Coronary artery (tissue), 2 donors: Measurements from ENCODE around the gene BNC1.

Source experiments
- DNase-seq: peaks from one replicate; pipeline ENCODE4 v3.0.0-alpha.2; 2017; ENCODE audit warnings: low spot score
- H3K27ac ChIP-seq, 2 donors: fragments of 200-600 bp; sonication (generic); one replicate each; pipeline ENCODE4 v1.5.1; 2016 to 2019
- H3K4me3 ChIP-seq: fragments of 200-600 bp; sonication (generic); 2 replicates; pipeline ENCODE4 v1.5.1; 2016; ENCODE audit warnings: mild to moderate bottlenecking, moderate library complexity
- CTCF ChIP-seq: fragments of 200-600 bp; sonication (generic); IDR thresholded peaks from one replicate; pipeline ENCODE4 v1.5.1; 2019; ENCODE audit warnings: antibody characterized with exemption

BNC1 gene

GRCh38 chr15:83293201-83293600 is 8.7 kb upstream of the BNC1 start:
- H3K27ac ChIP-seq = no peak overlapping the region
- no peak for DNase-seq
- no peak for TF ChIP-seq CTCF
- no peak overlapping the region for H3K4me3 ChIP-seq

GRCh38 chr15:83292317-83292716 is 7.9 kb upstream of the BNC1 start:
- TF ChIP-seq CTCF = no peak
- no peak for DNase-seq
- no peak overlapping the region for H3K4me3 ChIP-seq
- no peak overlapping the region for H3K27ac ChIP-seq

- TF ChIP-seq CTCF = no peak
- DNase-seq = no peak
- no peak overlapping the region for H3K27ac ChIP-seq
Measured at GRCh38 chr15:83290236-83290635, 5.8 kb upstream of the BNC1 start.

GRCh38 chr15:83289160-83289559 is 4.7 kb upstream of the BNC1 start:
- DNase-seq = no peak
- no peak for TF ChIP-seq CTCF
- Histone ChIP-seq H3K27ac (no peak overlapping the region), H3K4me3 (no peak overlapping the region)

More at GRCh38 chr15:83290236-83290635, 5.8 kb upstream of the BNC1 start:
- no peak overlapping the region for H3K4me3 ChIP-seq

GRCh38 chr15:83288381-83288801 is 3.9 kb upstream of the BNC1 start:
- no peak overlapping the region for H3K27ac ChIP-seq
- no peak for TF ChIP-seq CTCF
- no peak overlapping the region for H3K4me3 ChIP-seq
- no peak for DNase-seq

GRCh38 chr15:83287541-83288027 is 3.1 kb upstream of the BNC1 start:
- no peak for DNase-seq
- H3K4me3 ChIP-seq = no peak overlapping the region
- H3K27ac ChIP-seq = no peak overlapping the region
- TF ChIP-seq CTCF = no peak

- Histone ChIP-seq H3K4me3 (no peak overlapping the region), H3K27ac (no peak overlapping the region)
- no peak for DNase-seq
- no peak for TF ChIP-seq CTCF
Measured at GRCh38 chr15:83285979-83286553, 1.6 kb upstream of the BNC1 start.
